ENCODE measurements around the gene ARHGAP6.

The ARHGAP6 gene

GRCh38 chrX:11426712-11427452, 238.8 kb downstream of the ARHGAP6 start:
- no peak for DNase-seq (ENCODE audit: low read depth)

- DNase-seq (ENCODE audit: low read depth) = no peak
Measured at GRCh38 chrX:11424903-11425674, 240.6 kb downstream of the ARHGAP6 start.

DNA sequence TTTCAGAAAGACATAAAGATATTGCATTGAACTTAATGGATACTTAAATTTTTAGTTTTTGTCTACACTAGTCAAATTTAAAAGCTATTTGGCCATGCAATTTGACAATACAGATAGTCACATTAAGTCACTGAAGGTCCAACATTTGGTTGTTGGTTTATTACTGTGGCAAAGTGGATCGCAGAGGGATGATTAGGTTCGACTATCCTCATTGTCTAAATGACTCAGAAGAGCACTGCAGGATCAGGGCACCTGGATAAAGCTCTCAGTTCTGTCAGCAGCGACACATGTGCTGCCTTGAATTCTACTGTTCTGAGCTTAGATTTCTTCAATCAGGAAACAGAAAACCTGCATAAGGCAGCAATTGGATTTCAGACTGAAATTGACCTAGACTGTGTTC, 241.8 kb downstream of the ARHGAP6 start:
- no peak for DNase-seq (ENCODE audit: low read depth)

DNA sequence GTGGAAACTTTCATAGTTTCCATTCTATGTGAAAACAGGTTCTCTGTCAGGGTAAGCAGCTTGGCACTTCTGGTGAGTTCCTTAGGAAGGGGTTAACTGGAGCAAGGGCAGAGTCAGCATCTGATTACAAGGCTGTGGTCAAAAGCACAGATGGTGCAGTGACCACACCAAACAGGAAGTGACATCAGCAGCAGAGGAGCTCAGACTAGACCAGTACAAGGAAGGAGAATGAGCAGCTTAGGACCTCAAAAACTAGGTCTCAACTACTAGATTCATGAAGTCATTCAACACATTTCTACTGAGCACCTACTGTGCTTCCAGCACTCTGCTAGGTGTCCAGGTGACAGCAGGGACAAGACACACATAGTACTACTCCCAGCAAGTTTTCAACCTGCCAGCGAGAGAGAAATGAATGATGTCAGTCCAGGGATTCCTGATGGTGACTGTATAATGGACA, 242.3 kb downstream of the ARHGAP6 start:
- no peak for DNase-seq (ENCODE audit: low read depth)

DNA sequence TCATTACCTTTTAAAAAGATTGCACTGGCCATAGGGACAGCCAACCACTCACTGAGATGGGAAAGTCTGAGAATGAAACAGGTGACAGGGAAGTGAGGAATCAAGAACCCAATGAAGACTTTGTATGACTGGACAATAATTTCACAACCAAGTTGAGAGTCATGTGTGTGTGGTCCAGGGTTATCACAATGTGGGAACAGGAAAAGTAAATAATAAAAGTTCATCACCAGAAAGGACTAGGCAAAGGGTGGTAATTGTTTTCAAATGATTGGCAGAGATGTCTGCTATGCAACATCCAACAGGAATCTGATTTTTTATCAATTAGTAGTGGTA, 243.2 kb downstream of the ARHGAP6 start:
- DNase-seq (ENCODE audit: low read depth) = no peak

DNA sequence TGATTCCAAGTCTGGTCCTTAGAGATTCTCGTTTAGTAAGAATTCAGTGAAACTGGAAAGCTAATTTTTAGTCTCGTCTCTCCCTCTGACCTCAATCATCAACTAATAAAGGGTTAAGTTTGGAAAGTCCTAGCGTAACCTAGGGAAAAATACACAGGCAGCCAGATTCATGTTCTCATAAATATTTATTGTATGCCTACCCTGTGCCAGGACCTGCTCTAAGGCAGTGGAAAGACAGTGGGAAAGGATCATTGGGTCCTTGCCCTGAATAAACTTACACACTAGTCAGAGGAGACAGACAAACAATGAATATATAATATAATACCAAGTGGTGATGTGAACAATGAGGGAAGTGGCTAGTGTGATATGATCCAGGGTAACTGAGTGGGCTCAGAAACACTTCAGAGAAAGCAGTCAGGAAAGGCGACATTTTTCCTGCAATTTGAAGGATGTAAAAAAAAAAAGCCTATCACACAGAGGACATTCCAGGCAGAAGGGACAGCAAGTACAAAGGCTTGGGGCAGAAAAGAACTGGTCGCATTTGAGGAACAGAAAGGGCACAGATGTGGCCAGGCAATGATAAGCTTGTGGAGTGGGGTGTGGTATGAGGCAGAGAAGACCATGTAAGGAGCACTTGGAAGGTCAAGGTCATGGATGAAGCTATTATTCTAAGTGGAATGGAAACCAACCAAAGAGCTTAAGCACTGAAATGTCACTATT, 243.8 kb downstream of the ARHGAP6 start:
- no peak for DNase-seq (ENCODE audit: low read depth)

GRCh38 chrX:11420851-11421250, 244.9 kb downstream of the ARHGAP6 start:
- DNase-seq (ENCODE audit: low read depth) = no peak

- DNase-seq (ENCODE audit: low read depth) = no peak
Measured at GRCh38 chrX:11419102-11419501, 246.6 kb downstream of the ARHGAP6 start.

DNA sequence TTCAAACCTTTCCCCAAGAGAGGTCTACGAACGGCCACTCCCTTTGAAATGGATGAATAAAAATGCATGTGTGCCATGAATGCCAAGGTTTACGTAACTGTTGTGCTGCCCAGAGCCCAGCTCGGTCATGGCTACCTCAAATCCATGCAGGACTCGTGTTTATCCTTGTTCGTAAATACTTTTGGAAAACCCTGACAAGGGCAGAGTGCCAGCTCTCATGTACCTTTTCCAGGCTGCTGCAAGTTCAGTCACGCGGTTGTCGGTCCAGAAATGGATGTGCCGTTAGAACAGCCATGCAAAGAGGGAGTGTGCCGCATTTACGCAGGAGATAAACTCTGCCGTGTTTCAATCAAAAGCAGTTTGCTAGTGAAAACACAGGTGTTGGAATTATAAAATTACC, 249.1 kb downstream of the ARHGAP6 start:
- no peak for DNase-seq (ENCODE audit: low read depth)

GRCh38 chrX:11414091-11414490, 251.6 kb downstream of the ARHGAP6 start:
- no peak for DNase-seq (ENCODE audit: low read depth)

DNA sequence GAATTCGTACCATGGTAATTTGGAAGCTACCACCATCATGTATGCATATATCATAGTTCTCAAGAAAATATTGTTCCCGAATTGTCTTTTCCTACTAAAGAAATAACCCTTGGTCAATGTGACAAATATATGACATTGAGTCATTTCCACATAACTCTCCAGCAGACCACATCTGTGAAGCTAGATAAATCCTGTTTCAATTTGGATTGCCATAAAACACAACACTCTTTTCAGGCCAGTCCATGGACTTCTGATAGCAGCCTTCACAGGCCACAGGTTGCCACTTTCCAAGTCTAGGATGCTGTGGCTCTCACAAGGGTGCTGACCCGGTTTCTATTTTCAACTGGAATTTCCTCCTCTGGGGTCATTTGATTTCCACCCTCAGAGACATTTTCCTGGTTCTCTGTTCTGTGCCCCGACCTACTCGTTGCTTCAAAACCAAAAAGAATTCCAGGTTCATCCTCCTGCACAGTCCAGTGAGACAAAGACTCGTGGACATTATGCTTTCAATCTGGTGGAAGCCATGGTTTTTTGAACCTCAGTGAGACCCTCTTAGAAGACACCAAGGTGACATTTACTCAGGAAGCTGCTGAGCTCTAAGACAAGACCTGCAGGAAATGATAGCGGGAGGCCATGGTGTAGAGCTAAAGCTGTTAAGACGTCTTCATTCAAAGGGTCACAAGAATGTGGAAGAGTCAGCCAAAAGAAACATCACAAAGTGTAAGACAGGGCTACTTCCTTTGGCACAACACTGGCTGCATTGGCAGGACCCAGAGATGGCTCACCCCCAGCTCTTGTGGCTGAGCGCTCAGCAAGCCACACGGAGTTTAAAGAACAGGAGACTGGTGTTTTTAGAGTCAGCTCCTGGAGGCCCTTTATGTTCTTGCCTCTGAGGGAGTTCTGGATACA, 252.8 kb downstream of the ARHGAP6 start:
- DNase-seq (ENCODE audit: low read depth) = no peak

DNA sequence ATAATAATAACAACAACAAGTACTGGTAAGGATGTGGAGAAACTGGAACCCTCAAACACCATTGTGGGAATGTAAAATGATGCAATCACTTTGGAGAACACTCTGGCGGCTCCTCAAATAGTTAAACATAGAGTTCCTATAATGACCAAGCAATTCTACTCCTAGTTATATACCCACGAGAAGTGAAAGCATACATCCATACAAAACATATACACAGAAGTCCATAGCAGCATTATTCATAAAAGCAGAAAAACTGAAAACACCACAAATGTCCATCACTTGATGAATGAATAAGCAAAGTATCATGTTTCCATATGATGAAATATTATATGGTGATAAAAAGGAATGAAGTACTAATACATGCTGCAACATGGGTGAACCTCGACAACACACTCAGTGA, 255.8 kb downstream of the ARHGAP6 start:
- DNase-seq (ENCODE audit: low read depth) = no peak

DNA sequence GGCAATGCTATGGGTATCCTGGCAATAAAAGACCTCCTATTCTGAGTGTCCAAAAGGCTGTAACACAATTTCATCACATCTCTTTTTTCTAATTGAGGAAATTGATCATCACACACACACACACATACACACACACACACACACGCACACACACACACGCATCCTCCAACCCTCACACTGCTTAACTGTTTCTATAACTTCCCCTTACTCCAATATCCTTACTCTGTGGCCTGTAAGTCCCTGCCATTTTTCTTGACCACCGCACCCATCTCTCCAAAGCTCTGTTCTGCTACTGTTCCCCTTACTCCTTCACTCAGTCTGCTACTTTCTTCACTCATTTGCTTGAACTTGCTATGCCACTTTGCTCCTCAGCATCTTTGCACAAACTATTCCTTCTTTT, 256.9 kb downstream of the ARHGAP6 start:
- no peak for DNase-seq (ENCODE audit: low read depth)

DNA sequence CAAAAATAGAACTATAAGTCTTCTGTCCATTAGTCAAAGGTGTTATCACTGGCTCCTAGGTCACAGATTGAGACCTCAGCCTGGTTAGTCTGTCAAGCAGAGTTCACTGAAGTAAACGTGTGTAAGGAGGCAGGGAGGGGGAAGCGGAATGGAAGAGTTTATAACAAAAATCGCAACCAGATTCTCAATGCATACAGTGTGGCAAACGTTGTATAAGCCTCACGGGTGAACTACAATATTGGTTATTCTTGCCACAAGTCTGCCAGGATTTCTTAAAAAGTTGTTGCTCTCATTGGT, 257.7 kb downstream of the ARHGAP6 start:
- DNase-seq (ENCODE audit: low read depth) = no peak

- no peak for DNase-seq (ENCODE audit: low read depth)
Measured at GRCh38 chrX:11407331-11408108, 258.2 kb downstream of the ARHGAP6 start.

DNA sequence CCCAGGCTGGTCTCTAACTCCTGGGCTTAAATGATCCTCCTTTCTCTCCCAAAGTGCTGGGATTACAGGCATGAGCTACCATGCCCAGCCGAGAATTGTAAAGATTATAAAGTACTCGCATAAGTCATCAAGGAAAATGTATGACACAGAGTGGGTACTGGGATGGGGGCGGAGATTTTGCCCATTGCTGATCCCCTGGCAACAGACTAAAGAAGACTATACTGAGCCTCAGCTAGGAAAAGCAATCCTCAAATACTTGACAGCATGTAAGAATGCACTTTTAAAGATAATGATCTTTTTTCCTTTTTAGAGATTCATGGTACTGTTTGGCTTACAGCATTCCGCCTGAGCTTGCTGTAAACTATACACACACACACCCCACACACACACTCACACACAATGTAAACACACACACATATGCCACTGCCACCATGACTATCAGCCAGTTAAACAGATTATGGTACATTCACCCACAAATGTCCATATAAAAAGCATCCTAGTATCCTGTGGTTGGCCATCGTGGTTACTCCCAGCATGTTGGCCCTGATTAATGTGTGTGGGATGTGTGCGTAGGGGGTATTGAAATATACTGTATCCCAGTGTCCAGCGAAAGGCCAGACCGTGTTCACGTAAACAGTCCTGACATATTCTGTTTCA, 259.5 kb downstream of the ARHGAP6 start:
- no peak for DNase-seq (ENCODE audit: low read depth)

GRCh38 chrX:11403631-11404030, 262.1 kb downstream of the ARHGAP6 start:
- DNase-seq (ENCODE audit: low read depth) = no peak

DNA sequence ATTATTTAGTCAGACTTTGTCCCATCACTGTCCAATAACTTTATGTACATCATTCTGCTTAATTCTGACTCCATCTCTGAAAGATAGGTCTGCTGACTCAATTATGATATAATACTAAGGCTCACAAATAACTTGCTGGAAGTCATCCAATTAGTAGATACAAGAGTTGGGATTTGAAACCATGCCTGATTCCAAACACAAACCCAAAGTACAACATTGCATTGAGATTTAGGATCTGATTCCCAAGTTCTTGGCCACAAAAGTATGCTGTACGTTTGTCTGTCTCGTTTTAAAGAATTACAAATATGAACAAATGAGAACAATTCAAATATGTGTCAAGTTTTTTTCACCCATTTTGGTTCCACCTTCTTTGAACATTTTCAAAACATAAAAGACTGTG, 263.8 kb downstream of the ARHGAP6 start:
- DNase-seq (ENCODE audit: low read depth) = no peak

DNA sequence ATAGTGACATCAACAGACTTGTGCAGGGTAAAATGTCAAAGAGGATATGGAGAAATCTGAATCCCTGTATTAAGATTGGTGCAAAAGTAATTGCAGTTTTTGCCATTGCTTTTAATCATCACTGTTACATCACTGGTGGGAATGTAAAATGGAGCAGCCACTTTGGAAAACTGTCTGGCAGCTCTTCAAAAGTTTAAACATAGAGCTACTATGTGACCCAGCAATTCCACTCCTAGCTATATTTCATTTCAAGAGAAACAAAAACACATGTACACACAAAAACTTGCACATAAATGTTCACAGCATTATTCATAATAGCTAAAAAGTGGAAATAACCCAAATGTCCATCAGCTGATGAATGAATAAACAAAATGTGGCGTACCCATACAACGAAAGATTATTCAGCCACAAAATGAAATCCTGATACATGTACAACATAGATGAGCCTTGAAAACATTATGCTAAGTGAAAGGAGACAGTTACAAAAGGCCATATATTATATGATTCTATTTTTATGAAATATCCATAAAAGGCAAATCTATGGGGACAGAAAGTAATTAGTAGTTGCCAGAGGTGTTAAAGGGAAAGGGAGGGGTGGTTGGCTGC, 266.1 kb downstream of the ARHGAP6 start:
- DNase-seq (ENCODE audit: low read depth) = no peak

DNA sequence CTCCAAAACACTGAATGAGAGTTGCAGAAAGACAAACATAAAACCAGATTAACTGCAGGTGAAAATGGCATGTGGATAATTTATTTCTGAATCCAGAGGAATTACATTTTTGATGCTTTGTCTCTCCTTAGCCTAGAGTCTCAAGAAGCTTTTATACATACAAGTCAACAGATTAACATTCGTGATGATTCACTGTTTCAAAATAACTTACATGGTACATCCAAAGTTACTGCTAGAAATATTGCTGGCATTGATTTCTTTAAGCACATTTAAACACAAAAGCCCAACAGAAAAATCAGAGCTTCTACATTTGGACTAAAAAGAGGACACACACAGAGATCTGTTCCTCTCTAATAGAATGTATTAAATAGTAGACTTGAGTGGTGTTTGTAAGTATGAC, 266.9 kb downstream of the ARHGAP6 start:
- no peak for DNase-seq (ENCODE audit: low read depth)
